ENCODE measurements around the gene KCNH2. TPM values are rescaled to one million over a fixed set of nuclear protein-coding genes. Genes with fewer than 3 reads are reported as not detected.
A peak's percentile ranks its signal among the peaks of the same experiment; 100 is the strongest.

The KCNH2 gene
- total and polyA plus RNA-seq, 2 of the 13 experiments (the other 11 are each of a cell fraction or from before 2014, with no cell fraction given): 0.09 to 0.11 TPM

GRCh38 chr7:151012911-151013347 lies 34.8 kb upstream of the KCNH2 start (continued):
- TF ChIP-seq ZNF687 (CRISPR knock-in tag; IDR thresholded peaks at IDR 0.05) (peak; percentile 42; the same call in 1 of the 2 replicates), CHCHD3 (CRISPR knock-in tag; IDR thresholded peaks at IDR 0.05) (no peak), EHMT2 (IDR thresholded peaks at IDR 0.05; ENCODE audit: borderline replicate concordance, low read depth, low read length) (no peak), ZNF441 (CRISPR knock-in tag; IDR thresholded peaks at IDR 0.05; ENCODE audit: borderline replicate concordance) (no peak), GTF3A (CRISPR knock-in tag; conservative IDR thresholded peaks at IDR 0.05) (no peak), KLF12 (CRISPR knock-in tag; IDR thresholded peaks at IDR 0.05; ENCODE audit: borderline replicate concordance) (no peak), FOXJ3 (CRISPR knock-in tag; IDR thresholded peaks at IDR 0.05; ENCODE audit: borderline replicate concordance) (no peak), ZNF776 (CRISPR knock-in tag; IDR thresholded peaks at IDR 0.05) (no peak), SATB2 (CRISPR knock-in tag; IDR thresholded peaks at IDR 0.05) (no peak), RAD21 (CRISPR knock-in tag; IDR thresholded peaks at IDR 0.05) (peak; percentile 27; the same call in 1 of the 2 replicates), TGIF2 (CRISPR knock-in tag; IDR thresholded peaks at IDR 0.05) (no peak), RBFOX2 (IDR thresholded peaks at IDR 0.05; ENCODE audit: low read depth, low read length) (0 out of 2 replicates have a peak, but pooled peaks have one; percentile 8), XBP1 (CRISPR knock-in tag; IDR thresholded peaks at IDR 0.05) (no peak), CREB1 (IDR thresholded peaks at IDR 0.05) (no peak), CREB1 (CRISPR knock-in tag; IDR thresholded peaks at IDR 0.05) (no peak), CAMTA2 (CRISPR knock-in tag; IDR thresholded peaks at IDR 0.05; ENCODE audit: borderline replicate concordance) (peak; percentile 41; the same call in 1 of the 2 replicates), TOPORS (CRISPR knock-in tag; IDR thresholded peaks at IDR 0.05) (no peak), RARG (CRISPR knock-in tag; IDR thresholded peaks at IDR 0.05; ENCODE audit: low read depth) (no peak), ZHX2 (IDR thresholded peaks at IDR 0.05; ENCODE audit: low read depth) (no peak), ZHX2 (CRISPR knock-in tag; IDR thresholded peaks at IDR 0.05; ENCODE audit: borderline replicate concordance) (no peak), STAG1 (CRISPR knock-in tag; IDR thresholded peaks at IDR 0.05) (peak; percentile 41), ATRX (CRISPR knock-in tag; IDR thresholded peaks at IDR 0.05; ENCODE audit: borderline replicate concordance) (no peak)

All from HepG2 (cell line).